ENCODE data around the gene AMH. TPM values are rescaled to one million over a fixed set of nuclear protein-coding genes. Genes with fewer than 3 reads are reported as not detected.

Gene AMH
- total RNA-seq, 1 donor from 2014 or later = 5.6 TPM

GRCh38 chr19:2283835-2284507 is 34.8 kb downstream of the AMH start:
- Mint-ChIP-seq H3K9me3 (ENCODE audit: unreplicated experiment) (no peaks in the 10 kb centered on the region), H3K36me3 (ENCODE audit: low read depth, unreplicated experiment) (no peaks in the 10 kb centered on the region), H3K4me3 (ENCODE audit: unreplicated experiment) (no peak overlapping the region), H3K27ac (ENCODE audit: unreplicated experiment) (no peak overlapping the region), H3K4me1 (ENCODE audit: unreplicated experiment) (peaks cover 8% of the 10 kb centered on the region), H3K27me3 (ENCODE audit: unreplicated experiment) (peaks cover 7% of the 10 kb centered on the region)
- TF ChIP-seq CTCF (IDR thresholded peaks at IDR 0.05; ENCODE audit: unreplicated experiment) = no peak
- no peak for DNase-seq (ENCODE audit: low spot score)

- peaks cover 12% of the 10 kb centered on the region for H3K4me1 Mint-ChIP-seq (ENCODE audit: unreplicated experiment)
- DNase-seq (ENCODE audit: low spot score) = no peak
- no peak overlapping the region for H3K27ac Mint-ChIP-seq (ENCODE audit: unreplicated experiment)
- no peaks in the 10 kb centered on the region for H3K9me3 Mint-ChIP-seq (ENCODE audit: unreplicated experiment)
- no peak overlapping the region for H3K4me3 Mint-ChIP-seq (ENCODE audit: unreplicated experiment)
- peaks cover 10% of the 10 kb centered on the region for H3K27me3 Mint-ChIP-seq (ENCODE audit: unreplicated experiment)
- no peak for TF ChIP-seq CTCF (IDR thresholded peaks at IDR 0.05; ENCODE audit: unreplicated experiment)
- no peaks in the 10 kb centered on the region for H3K36me3 Mint-ChIP-seq (ENCODE audit: low read depth, unreplicated experiment)
Measured at GRCh38 chr19:2286402-2287140, 37.4 kb downstream of the AMH start.

GRCh38 chr19:2287585-2288337 is 38.6 kb downstream of the AMH start:
- Mint-ChIP-seq H3K4me1 (ENCODE audit: unreplicated experiment) (peaks cover 9% of the 10 kb centered on the region), H3K9me3 (ENCODE audit: unreplicated experiment) (no peaks in the 10 kb centered on the region), H3K4me3 (ENCODE audit: unreplicated experiment) (no peak overlapping the region), H3K36me3 (ENCODE audit: low read depth, unreplicated experiment) (no peaks in the 10 kb centered on the region), H3K27ac (ENCODE audit: unreplicated experiment) (no peak overlapping the region), H3K27me3 (ENCODE audit: unreplicated experiment) (peaks cover 8% of the 10 kb centered on the region)
- no peak for DNase-seq (ENCODE audit: low spot score)
- TF ChIP-seq CTCF (IDR thresholded peaks at IDR 0.05; ENCODE audit: unreplicated experiment) = no peak

- no peaks in the 10 kb centered on the region for H3K9me3 Mint-ChIP-seq (ENCODE audit: unreplicated experiment)
- peaks cover 11% of the 10 kb centered on the region for H3K27me3 Mint-ChIP-seq (ENCODE audit: unreplicated experiment)
- no peaks in the 10 kb centered on the region for H3K36me3 Mint-ChIP-seq (ENCODE audit: low read depth, unreplicated experiment)
- no peak overlapping the region for H3K27ac Mint-ChIP-seq (ENCODE audit: unreplicated experiment)
- no peak for DNase-seq (ENCODE audit: low spot score)
- peaks cover 7% of the 10 kb centered on the region for H3K4me1 Mint-ChIP-seq (ENCODE audit: unreplicated experiment)
- no peak overlapping the region for H3K4me3 Mint-ChIP-seq (ENCODE audit: unreplicated experiment)
- TF ChIP-seq CTCF (IDR thresholded peaks at IDR 0.05; ENCODE audit: unreplicated experiment) = no peak
Measured at GRCh38 chr19:2288338-2288817, 39.3 kb downstream of the AMH start.
